CD4-positive, CD25-positive, alpha-beta regulatory T cell (primary cell): ENCODE measurements around the gene LTK. TPM values are rescaled to one million over a fixed set of nuclear protein-coding genes. Genes with fewer than 3 reads are reported as not detected.

Source experiments
- ATAC-seq, 2 donors: fragments of 150-1000 bp; cut with Tn5 transposase; one replicate each; pipeline ENCODE4 v1.10.0; 2021; ENCODE audit warnings: low read depth in 2 of 2, moderate number of reproducible peaks in 2 of 2, moderate library complexity in 1 of 2
- DNase-seq, 3 donors: peaks; one replicate each; pipeline versions ENCODE4 v3.0.0 to v3.0.0-alpha.2; 2012 to 2022; ENCODE audit warnings: mixed read lengths in 1 of 3
- H3K27ac ChIP-seq: one replicate; pipeline ENCODE4 v1.7.0; 2013; ENCODE audit warnings: mild to moderate bottlenecking, low read length; ENCODE audit not compliant: insufficient read depth, poor library complexity, severe bottlenecking
- H3K27me3 ChIP-seq: one replicate; pipeline ENCODE4 v1.7.0; 2013; ENCODE audit warnings: low read length; ENCODE audit not compliant: control insufficient read depth, insufficient read depth
- H3K36me3 ChIP-seq: one replicate; pipeline ENCODE4 v1.7.0; 2013; ENCODE audit warnings: mild to moderate bottlenecking, low read length, moderate library complexity; ENCODE audit not compliant: control insufficient read depth, insufficient read depth
- H3K4me1 ChIP-seq: 2 replicates; pipeline ENCODE4 v1.7.0; 2013; ENCODE audit warnings: mild to moderate bottlenecking, low read length; ENCODE audit not compliant: insufficient read depth, control insufficient read depth, poor library complexity, severe bottlenecking
- H3K4me3 ChIP-seq: one replicate; pipeline ENCODE4 v1.7.0; 2013; ENCODE audit warnings: low read depth, mild to moderate bottlenecking, low read length, moderate library complexity
- H3K9me3 ChIP-seq, 2 experiments: 1 replicate in 1 of 2; 2 replicates in 1 of 2; pipeline ENCODE4 v1.7.0; 2013; ENCODE audit warnings: low read length in 2 of 2, mild to moderate bottlenecking in 1 of 2, moderate library complexity in 1 of 2; ENCODE audit not compliant: control insufficient read depth in 2 of 2
- H3K27ac Mint-ChIP-seq, 3 donors: one replicate each; pipeline ENCODE4 v1.8.0; 2020 to 2022; ENCODE audit warnings: mild to moderate bottlenecking in 3 of 3, mixed read lengths in 3 of 3, moderate library complexity in 2 of 3
- H3K27me3 Mint-ChIP-seq: one replicate; pipeline ENCODE4 v1.8.0; 2022; ENCODE audit warnings: mild to moderate bottlenecking, mixed read lengths
- H3K36me3 Mint-ChIP-seq: one replicate; pipeline ENCODE4 v1.8.0; 2020; ENCODE audit warnings: mixed read lengths
- H3K4me1 Mint-ChIP-seq, 4 donors: one replicate each; pipeline ENCODE4 v1.8.0; 2020 to 2022; ENCODE audit warnings: mixed read lengths in 4 of 4, mild to moderate bottlenecking in 1 of 4
- H3K4me3 Mint-ChIP-seq, 4 donors: one replicate each; pipeline ENCODE4 v1.8.0; 2020 to 2022; ENCODE audit warnings: mild to moderate bottlenecking in 4 of 4, mixed read lengths in 4 of 4, moderate library complexity in 3 of 4
- H3K9me3 Mint-ChIP-seq, 7 donors: one replicate each; pipeline ENCODE4 v1.8.0; 2020 to 2022; ENCODE audit warnings: mixed read lengths in 7 of 7, mild to moderate bottlenecking in 3 of 7, moderate library complexity in 2 of 7
- polyA plus RNA-seq, 4 donors: library from polyadenylated mRNA; unstranded; fragments of 300-500 nt; fragmentation: Illumina TruSeq; gene quantifications; one replicate each; pipeline ENCODE4 v1.2.3, GENCODE V29; 2021
- total RNA-seq: library from RNA; stranded (reverse); gene quantifications from one replicate; pipeline ENCODE4 v1.2.3, GENCODE V29; 2022

LTK gene
- total and polyA plus RNA-seq, 5 donors from 2014 or later = 0.17 to 2.0 (median 0.40) TPM

DNA sequence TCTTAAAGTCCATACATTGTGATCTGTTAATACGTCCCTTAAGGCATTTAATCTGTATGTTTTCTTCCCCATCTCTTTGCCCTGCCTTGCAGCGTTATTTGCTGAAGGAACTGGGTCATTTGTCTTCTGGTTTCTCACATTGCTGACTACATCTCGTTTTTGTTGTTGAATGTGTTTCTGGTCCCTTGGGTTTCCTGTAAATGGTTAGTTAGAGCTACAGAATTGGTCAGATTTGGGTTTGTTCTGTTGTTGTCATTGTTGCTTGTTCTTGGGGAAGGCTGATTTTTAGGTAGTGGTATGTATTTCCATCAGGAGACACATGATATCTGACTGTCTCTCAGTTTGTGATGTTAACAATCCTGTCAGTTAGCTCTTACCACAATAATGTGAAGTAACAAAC, 46.9 kb downstream of the LTK start:
- no peaks in the 10 kb centered on the region for H3K27me3 ChIP-seq
- Mint-ChIP-seq H3K4me1 (peaks cover 3 to 14% (median 7%) of the 10 kb centered on the region in 4 donors), H3K36me3 (peaks cover 41% of the 10 kb centered on the region), H3K27me3 (no peaks in the 10 kb centered on the region), H3K27ac (peak overlapping the region in 1 of 3 donors; percentile 5), H3K9me3 (no peaks in the 10 kb centered on the region), H3K4me3 (no peak overlapping the region)
- no peaks in the 10 kb centered on the region for H3K4me1 ChIP-seq
- DNase-seq (no peak), ATAC-seq (no peak)
- no peak overlapping the region for H3K27ac ChIP-seq
- no peaks in the 10 kb centered on the region for H3K9me3 ChIP-seq
- peaks cover 62% of the 10 kb centered on the region for H3K36me3 ChIP-seq
- no peak overlapping the region for H3K4me3 ChIP-seq

DNA sequence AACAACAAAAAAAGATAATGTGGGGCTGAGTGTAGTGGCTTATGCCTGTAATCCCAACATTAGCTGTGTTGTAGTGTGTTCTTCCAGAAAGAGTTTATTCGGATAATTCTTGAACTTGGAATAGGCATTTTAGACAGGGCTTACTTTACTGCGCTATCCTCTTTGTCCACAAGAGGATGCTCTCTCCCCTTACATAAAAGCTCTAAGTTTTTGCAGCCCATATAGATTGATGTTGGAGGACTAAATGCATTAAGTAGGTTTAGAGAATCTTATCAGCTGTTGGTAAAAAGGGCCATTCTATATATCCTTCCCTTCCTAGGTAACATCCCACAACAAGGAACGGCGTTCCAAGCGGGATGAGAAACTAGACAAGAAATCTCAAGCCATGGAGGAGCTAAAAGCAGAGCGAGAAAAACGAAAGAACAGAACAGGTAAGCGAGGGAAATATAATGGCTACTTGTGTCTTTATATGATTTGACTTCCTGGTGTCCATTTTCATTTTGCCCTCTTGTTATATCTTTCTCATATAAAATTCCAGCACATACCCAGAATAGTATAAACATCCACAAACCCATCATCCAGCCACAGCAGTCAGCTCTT, 47.7 kb downstream of the LTK start:
- Mint-ChIP-seq H3K4me1 (peaks cover 3 to 14% (median 7%) of the 10 kb centered on the region in 4 donors), H3K9me3 (no peaks in the 10 kb centered on the region), H3K27ac (no peak overlapping the region), H3K36me3 (peaks cover 35% of the 10 kb centered on the region), H3K4me3 (no peak overlapping the region), H3K27me3 (no peaks in the 10 kb centered on the region)
- Histone ChIP-seq H3K9me3 (no peaks in the 10 kb centered on the region), H3K27me3 (no peaks in the 10 kb centered on the region), H3K27ac (no peak overlapping the region), H3K4me1 (no peaks in the 10 kb centered on the region), H3K36me3 (peaks cover 55% of the 10 kb centered on the region), H3K4me3 (no peak overlapping the region)
- peak in 2 of 3 donors; percentile 42 to 73 for DNase-seq
- peak in 1 of 2 donors; percentile 68 for ATAC-seq

DNA sequence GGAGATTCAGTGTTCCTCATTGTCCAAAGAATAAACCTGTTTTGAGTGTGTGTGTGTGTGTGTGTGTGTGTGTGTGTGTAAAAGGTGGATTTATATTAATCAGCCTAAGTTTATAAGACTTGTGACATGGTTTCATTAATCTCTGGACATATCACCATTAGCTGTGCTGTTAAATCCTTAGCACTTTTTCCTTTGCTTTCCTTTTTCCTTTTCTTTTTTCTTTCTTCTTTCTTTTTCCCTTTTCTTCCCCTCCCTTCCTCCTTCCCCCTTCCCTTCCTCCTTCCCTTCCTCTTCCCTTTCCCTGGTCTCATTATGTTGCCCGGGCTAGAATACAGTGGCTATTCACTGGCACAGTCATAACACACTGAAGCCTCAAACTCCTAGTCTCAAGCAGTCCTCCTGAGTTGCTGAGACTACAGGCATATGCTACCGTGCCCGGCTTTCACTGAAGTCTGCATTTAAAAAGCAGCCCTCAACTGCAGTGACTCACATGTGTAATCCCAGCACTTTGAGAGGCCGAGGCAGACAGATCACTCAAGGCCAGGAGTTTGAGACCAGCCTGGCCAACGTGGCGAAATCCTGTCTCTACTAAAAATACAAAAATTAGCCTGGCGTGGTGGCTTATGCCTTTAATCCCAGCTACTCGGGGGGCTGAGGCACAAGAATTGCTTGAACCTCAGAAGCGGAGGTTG, 48.6 kb downstream of the LTK start:
- no peak overlapping the region for H3K27ac ChIP-seq
- H3K27me3 ChIP-seq = no peaks in the 10 kb centered on the region
- no peaks in the 10 kb centered on the region for H3K27me3 Mint-ChIP-seq
- H3K36me3 ChIP-seq = peaks cover 54% of the 10 kb centered on the region
- H3K9me3 Mint-ChIP-seq = no peaks in the 10 kb centered on the region
- H3K4me3 ChIP-seq = no peak overlapping the region
- H3K4me3 Mint-ChIP-seq = no peak overlapping the region
- H3K4me1 Mint-ChIP-seq = peaks cover 3 to 14% (median 7%) of the 10 kb centered on the region in 4 donors
- no peaks in the 10 kb centered on the region for H3K4me1 ChIP-seq
- no peak overlapping the region for H3K27ac Mint-ChIP-seq
- ATAC-seq = no peak
- no peaks in the 10 kb centered on the region for H3K9me3 ChIP-seq
- DNase-seq = no peak
- peaks cover 30% of the 10 kb centered on the region for H3K36me3 Mint-ChIP-seq

DNA sequence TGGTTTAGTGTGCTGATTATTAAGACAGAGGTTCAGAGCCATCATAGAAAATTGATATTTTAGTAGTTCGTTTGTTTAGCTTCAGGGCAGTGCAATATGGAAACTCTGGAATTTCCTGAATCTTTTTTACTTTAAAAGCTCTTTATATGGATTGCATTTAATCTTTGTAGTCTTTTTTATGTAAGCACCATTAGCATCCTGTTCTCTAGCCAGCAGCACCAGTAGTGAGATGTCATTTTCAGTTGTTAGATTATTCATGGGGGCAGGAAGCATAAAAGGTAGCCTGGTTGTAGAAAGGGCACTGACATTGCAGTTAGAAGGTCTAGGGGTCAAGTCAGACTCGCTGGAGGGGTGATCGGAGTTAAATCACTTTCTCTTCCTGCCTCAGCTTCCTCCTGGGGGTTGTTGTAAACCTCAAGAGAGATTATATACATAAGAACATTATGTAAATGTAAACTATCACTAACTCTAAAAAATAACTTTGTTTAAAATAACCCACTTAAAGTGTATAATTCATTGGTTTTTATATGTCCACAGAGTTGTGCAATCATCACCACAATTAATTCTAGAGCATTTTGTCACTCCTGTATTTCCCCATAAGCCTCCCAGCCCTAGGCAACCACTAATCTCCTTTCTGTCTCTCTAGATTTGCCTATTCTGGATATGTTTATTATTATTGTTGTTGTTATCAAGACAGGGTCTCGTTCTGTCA, 51.4 kb downstream of the LTK start:
- no peak overlapping the region for H3K4me3 Mint-ChIP-seq
- H3K9me3 ChIP-seq = no peaks in the 10 kb centered on the region
- DNase-seq (no peak), ATAC-seq (no peak)
- no peaks in the 10 kb centered on the region for H3K27me3 Mint-ChIP-seq
- no peak overlapping the region for H3K27ac ChIP-seq
- H3K27me3 ChIP-seq = no peaks in the 10 kb centered on the region
- peaks cover 55% of the 10 kb centered on the region for H3K36me3 ChIP-seq
- H3K4me1 Mint-ChIP-seq = peaks cover 0 to 14% (median 6%) of the 10 kb centered on the region in 4 donors
- peaks cover 39% of the 10 kb centered on the region for H3K36me3 Mint-ChIP-seq
- peak overlapping the region in 1 of 3 donors; percentile 68 for H3K27ac Mint-ChIP-seq
- no peaks in the 10 kb centered on the region for H3K9me3 Mint-ChIP-seq
- H3K4me3 ChIP-seq = no peak overlapping the region
- H3K4me1 ChIP-seq = no peaks in the 10 kb centered on the region

Other genes with a start within 250 kb of the LTK start
- 0.96 TPM for gene OIP5, start 181.2 kb downstream of the LTK start, total RNA-seq
- 1 to 10 TPM in 3 of 4 donors, under 1 TPM in 1; 0.94 to 5.0 (median 2.7) TPM for gene OIP5, start 181.2 kb downstream of the LTK start, polyA plus RNA-seq
- 24.4 TPM for gene NUSAP1, start 180.9 kb downstream of the LTK start, total RNA-seq
- 10 to 100 TPM in 3 of 4 donors, 1 to 10 TPM in 1; 9.9 to 30.8 (median 15.6) TPM for gene NUSAP1, start 180.9 kb downstream of the LTK start, polyA plus RNA-seq
- gene NDUFAF1, start 111.3 kb downstream of the LTK start, total RNA-seq = 7.1 TPM
- gene NDUFAF1, start 111.3 kb downstream of the LTK start, polyA plus RNA-seq = 10 to 100 TPM; 20.7 to 31.4 (median 27.7) TPM
- gene RTF1, start 96.7 kb downstream of the LTK start, total RNA-seq = 51.5 TPM
- 10 to 100 TPM; 14.8 to 23.6 (median 18.7) TPM for gene RTF1, start 96.7 kb downstream of the LTK start, polyA plus RNA-seq
- gene ITPKA, start 20.0 kb downstream of the LTK start, total RNA-seq = not detected
- gene ITPKA, start 20.0 kb downstream of the LTK start, polyA plus RNA-seq = not detected
- gene RPAP1, start 30.4 kb upstream of the LTK start, total RNA-seq = 29.5 TPM
- 1 to 10 TPM; 4.7 to 9.1 (median 8.1) TPM for gene RPAP1, start 30.4 kb upstream of the LTK start, polyA plus RNA-seq
- gene TYRO3, start 45.4 kb upstream of the LTK start, total RNA-seq = not detected
- under 1 TPM in 2 of 4 donors, not detected in 2; 0.16 to 0.82 TPM for gene TYRO3, start 45.4 kb upstream of the LTK start, polyA plus RNA-seq
- gene MGA, start 146.6 kb upstream of the LTK start, total RNA-seq = 46.9 TPM
- gene MGA, start 146.6 kb upstream of the LTK start, polyA plus RNA-seq = 10 to 100 TPM; 10.4 to 16.1 (median 15.3) TPM